ENCODE data around the gene CCDC30. TPM values are rescaled to one million over a fixed set of nuclear protein-coding genes. Genes with fewer than 3 reads are reported as not detected.

The CCDC30 gene
- polyA plus RNA-seq, 3 donors = 0.95 to 1.5 (median 1.2) TPM

DNA sequence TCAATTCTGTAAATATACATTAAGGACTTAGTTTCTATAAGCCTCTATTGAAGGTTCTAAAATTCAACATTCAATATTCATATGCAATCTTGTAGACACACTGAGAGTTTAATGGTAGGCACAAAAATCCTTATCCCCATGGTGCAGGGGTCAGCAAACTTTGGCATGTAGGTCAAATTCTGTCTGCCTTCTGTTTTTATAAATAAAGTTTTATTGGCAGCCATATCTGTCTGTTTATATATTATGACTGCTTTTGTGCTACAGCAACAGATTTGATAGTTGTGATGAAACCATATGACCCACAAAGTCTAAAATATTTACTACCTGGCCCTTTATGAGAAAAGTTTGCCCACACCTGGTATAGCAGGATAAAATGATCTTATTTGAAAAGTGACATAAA, 104.0 kb downstream of the CCDC30 start:
- Histone ChIP-seq H3K36me3 (replicated peaks in 1 of 2; ENCODE audit: control insufficient read depth in 1 of 2, insufficient read depth in 2 of 2, low read length in 2 of 2) (no peaks in the 10 kb centered on the region), H3K27ac (ENCODE audit: low read depth in 1 of 2, low read length in 2 of 2) (no peak overlapping the region), H4K20me1 (ENCODE audit: insufficient read depth, low read length) (no peaks in the 10 kb centered on the region), H3K4me2 (replicated peaks; ENCODE audit: extremely low read depth, low read length, poor library complexity, severe bottlenecking) (no peak overlapping the region), H2AFZ (ENCODE audit: insufficient read depth, low read depth, low read length, poor library complexity, severe bottlenecking) (no peak overlapping the region), H3K79me2 (ENCODE audit: insufficient read depth, low read length) (no peaks in the 10 kb centered on the region), H3K9me3 (replicated peaks in 1 of 2; ENCODE audit: control insufficient read depth in 1 of 2, insufficient read depth in 1 of 2, low read length in 2 of 2) (no peaks in the 10 kb centered on the region), H3K4me3 (replicated peaks in 1 of 3; ENCODE audit: low read depth in 2 of 3, low read length in 3 of 3) (no peak overlapping the region), H3K9ac (ENCODE audit: insufficient read depth, low read length, poor library complexity, severe bottlenecking) (no peak overlapping the region), H3K27me3 (ENCODE audit: control insufficient read depth in 2 of 2, insufficient read depth in 2 of 2, low read length in 2 of 2) (no peaks in the 10 kb centered on the region), H3K4me1 (ENCODE audit: control insufficient read depth in 1 of 2, insufficient read depth in 2 of 2, low read length in 2 of 2) (no peaks in the 10 kb centered on the region)
- no peak for DNase-seq
- Mint-ChIP-seq H3K27me3 (ENCODE audit: low read depth in 3 of 3) (no peaks in the 10 kb centered on the region), H3K9me3 (peaks cover 0 to 3% (median 0%) of the 10 kb centered on the region in 7 donors), H3K4me3 (no peak overlapping the region), H3K36me3 (no peaks in the 10 kb centered on the region), H3K27ac (no peak overlapping the region), H3K4me1 (peaks cover 12% of the 10 kb centered on the region)
- intact Hi-C loops (cut with micrococcal nuclease) = no loop called here
- TF ChIP-seq, protein P1, sequence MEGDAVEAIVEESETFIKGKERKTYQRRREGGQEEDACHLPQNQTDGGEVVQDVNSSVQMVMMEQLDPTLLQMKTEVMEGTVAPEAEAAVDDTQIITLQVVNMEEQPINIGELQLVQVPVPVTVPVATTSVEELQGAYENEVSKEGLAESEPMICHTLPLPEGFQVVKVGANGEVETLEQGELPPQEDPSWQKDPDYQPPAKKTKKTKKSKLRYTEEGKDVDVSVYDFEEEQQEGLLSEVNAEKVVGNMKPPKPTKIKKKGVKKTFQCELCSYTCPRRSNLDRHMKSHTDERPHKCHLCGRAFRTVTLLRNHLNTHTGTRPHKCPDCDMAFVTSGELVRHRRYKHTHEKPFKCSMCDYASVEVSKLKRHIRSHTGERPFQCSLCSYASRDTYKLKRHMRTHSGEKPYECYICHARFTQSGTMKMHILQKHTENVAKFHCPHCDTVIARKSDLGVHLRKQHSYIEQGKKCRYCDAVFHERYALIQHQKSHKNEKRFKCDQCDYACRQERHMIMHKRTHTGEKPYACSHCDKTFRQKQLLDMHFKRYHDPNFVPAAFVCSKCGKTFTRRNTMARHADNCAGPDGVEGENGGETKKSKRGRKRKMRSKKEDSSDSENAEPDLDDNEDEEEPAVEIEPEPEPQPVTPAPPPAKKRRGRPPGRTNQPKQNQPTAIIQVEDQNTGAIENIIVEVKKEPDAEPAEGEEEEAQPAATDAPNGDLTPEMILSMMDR (IDR thresholded peaks at IDR 0.05) = no peak

- no peaks in the 10 kb centered on the region for H3K9me3 Mint-ChIP-seq
- H3K4me1 ChIP-seq (ENCODE audit: control insufficient read depth in 1 of 2, insufficient read depth in 2 of 2, low read length in 2 of 2) = no peaks in the 10 kb centered on the region
- H3K9ac ChIP-seq (ENCODE audit: insufficient read depth, low read length, poor library complexity, severe bottlenecking) = no peak overlapping the region
- no peaks in the 10 kb centered on the region for H3K79me2 ChIP-seq (ENCODE audit: insufficient read depth, low read length)
- no CpG with 5 or more reads among the region's 1 CpG for WGBS (ENCODE audit: insufficient coverage)
- no peak overlapping the region for H3K27ac Mint-ChIP-seq
- H4K20me1 ChIP-seq (ENCODE audit: insufficient read depth, low read length) = no peaks in the 10 kb centered on the region
- H3K27me3 ChIP-seq (ENCODE audit: control insufficient read depth in 2 of 2, insufficient read depth in 2 of 2, low read length in 2 of 2) = no peaks in the 10 kb centered on the region
- H3K27me3 Mint-ChIP-seq (ENCODE audit: low read depth in 3 of 3) = no peaks in the 10 kb centered on the region
- H2AFZ ChIP-seq (ENCODE audit: insufficient read depth, low read depth, low read length, poor library complexity, severe bottlenecking) = no peak overlapping the region
- no peak overlapping the region for H3K4me3 ChIP-seq (replicated peaks in 1 of 3; ENCODE audit: low read depth in 2 of 3, low read length in 3 of 3)
- no peaks in the 10 kb centered on the region for H3K4me1 Mint-ChIP-seq
- H3K36me3 ChIP-seq (replicated peaks in 1 of 2; ENCODE audit: control insufficient read depth in 1 of 2, insufficient read depth in 2 of 2, low read length in 2 of 2) = no peaks in the 10 kb centered on the region
- H3K27ac ChIP-seq (ENCODE audit: low read depth in 1 of 2, low read length in 2 of 2) = no peak overlapping the region
- TF ChIP-seq, protein P1 (IDR thresholded peaks at IDR 0.05) = no peak
- no peaks in the 10 kb centered on the region for H3K9me3 ChIP-seq (replicated peaks in 1 of 2; ENCODE audit: control insufficient read depth in 1 of 2, insufficient read depth in 1 of 2, low read length in 2 of 2)
- no peak overlapping the region for H3K4me3 Mint-ChIP-seq
- intact Hi-C loops (cut with micrococcal nuclease) = loop anchor here (5.0 kb wide), 1 partner anchor 180 kb away; no protein-coding TSS in a partner anchor
- no peak for DNase-seq
- no peak overlapping the region for H3K4me2 ChIP-seq (replicated peaks; ENCODE audit: extremely low read depth, low read length, poor library complexity, severe bottlenecking)
- no peaks in the 10 kb centered on the region for H3K36me3 Mint-ChIP-seq
These were observed 113.8 kb downstream of the CCDC30 start for GRCh38 chr1:42576935-42577334.
